ENCODE data around the gene KRTAP19-8.

GRCh38 chr21:31023680-31024079, 14.6 kb downstream of the KRTAP19-8 start:
- TF ChIP-seq JUND (IDR thresholded peaks at IDR 0.05), result no peak
- TF ChIP-seq SIN3A (IDR thresholded peaks at IDR 0.05; ENCODE audit: borderline replicate concordance, low read depth, low read length), result no peak
- no peak for TF ChIP-seq SMC3 (IDR thresholded peaks at IDR 0.05; ENCODE audit: low read depth, low read length)
- no peak for TF ChIP-seq CTCF (IDR thresholded peaks at IDR 0.05)
- no peak for TF ChIP-seq ZBTB33 (IDR thresholded peaks at IDR 0.05; ENCODE audit: borderline replicate concordance, low read depth)
- TF ChIP-seq RFX5 (IDR thresholded peaks at IDR 0.05; ENCODE audit: low read length), result no peak
- TF ChIP-seq EP300 (IDR thresholded peaks at IDR 0.05; ENCODE audit: borderline replicate concordance in 1 of 2, low read depth in 1 of 2, low read length in 1 of 2), result no peak
- TF ChIP-seq TAF1 (IDR thresholded peaks at IDR 0.05; ENCODE audit: borderline replicate concordance, low read depth, low read length), result no peak

Data from SK-N-SH (cell line).